Activated naive CD4-positive, alpha-beta T cell treated with anti-CD3 and anti-CD28 coated beads, Interleukin-2, amount 10 ng/mL, durations not matched to agents 7 days and 5 days (primary cell): Measurements from ENCODE around the gene ARMC9.

ENCODE experiments used
- CTCF ChIA-PET: fragments of 350-600 bp; sonication (Branson Sonifier 250); formaldehyde crosslinking; loops from one replicate; lab custom pipeline; 2021; ENCODE audit warnings: antibody characterized with exemption; lab: Charles Lee
- DNase-seq: peaks from one replicate; pipeline ENCODE4 v3.0.0-alpha.2; 2020
- H3K27ac Mint-ChIP-seq: one replicate; pipeline ENCODE4 v1.8.0; 2021; ENCODE audit warnings: mild to moderate bottlenecking, moderate library complexity, mixed read lengths
- H3K27me3 Mint-ChIP-seq: one replicate; pipeline ENCODE4 v1.8.0; 2021; ENCODE audit warnings: mild to moderate bottlenecking, mixed read lengths
- H3K36me3 Mint-ChIP-seq: one replicate; pipeline ENCODE4 v1.8.0; 2021; ENCODE audit warnings: mixed read lengths
- H3K4me1 Mint-ChIP-seq: one replicate; pipeline ENCODE4 v1.8.0; 2021; ENCODE audit warnings: mixed read lengths
- H3K4me3 Mint-ChIP-seq: one replicate; pipeline ENCODE4 v1.8.0; 2021; ENCODE audit warnings: mild to moderate bottlenecking, moderate library complexity, mixed read lengths
- H3K9me3 Mint-ChIP-seq: one replicate; pipeline ENCODE4 v1.8.0; 2021; ENCODE audit warnings: mixed read lengths

The ARMC9 gene, protein sequence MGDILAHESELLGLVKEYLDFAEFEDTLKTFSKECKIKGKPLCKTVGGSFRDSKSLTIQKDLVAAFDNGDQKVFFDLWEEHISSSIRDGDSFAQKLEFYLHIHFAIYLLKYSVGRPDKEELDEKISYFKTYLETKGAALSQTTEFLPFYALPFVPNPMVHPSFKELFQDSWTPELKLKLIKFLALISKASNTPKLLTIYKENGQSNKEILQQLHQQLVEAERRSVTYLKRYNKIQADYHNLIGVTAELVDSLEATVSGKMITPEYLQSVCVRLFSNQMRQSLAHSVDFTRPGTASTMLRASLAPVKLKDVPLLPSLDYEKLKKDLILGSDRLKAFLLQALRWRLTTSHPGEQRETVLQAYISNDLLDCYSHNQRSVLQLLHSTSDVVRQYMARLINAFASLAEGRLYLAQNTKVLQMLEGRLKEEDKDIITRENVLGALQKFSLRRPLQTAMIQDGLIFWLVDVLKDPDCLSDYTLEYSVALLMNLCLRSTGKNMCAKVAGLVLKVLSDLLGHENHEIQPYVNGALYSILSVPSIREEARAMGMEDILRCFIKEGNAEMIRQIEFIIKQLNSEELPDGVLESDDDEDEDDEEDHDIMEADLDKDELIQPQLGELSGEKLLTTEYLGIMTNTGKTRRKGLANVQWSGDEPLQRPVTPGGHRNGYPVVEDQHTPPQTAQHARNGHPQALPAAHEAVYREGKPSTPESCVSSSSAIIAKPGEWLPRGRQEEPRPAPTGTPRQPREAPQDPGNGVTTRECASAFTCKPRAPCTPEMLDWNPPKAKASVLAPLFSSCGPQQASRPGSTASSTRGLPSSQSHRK

DNA sequence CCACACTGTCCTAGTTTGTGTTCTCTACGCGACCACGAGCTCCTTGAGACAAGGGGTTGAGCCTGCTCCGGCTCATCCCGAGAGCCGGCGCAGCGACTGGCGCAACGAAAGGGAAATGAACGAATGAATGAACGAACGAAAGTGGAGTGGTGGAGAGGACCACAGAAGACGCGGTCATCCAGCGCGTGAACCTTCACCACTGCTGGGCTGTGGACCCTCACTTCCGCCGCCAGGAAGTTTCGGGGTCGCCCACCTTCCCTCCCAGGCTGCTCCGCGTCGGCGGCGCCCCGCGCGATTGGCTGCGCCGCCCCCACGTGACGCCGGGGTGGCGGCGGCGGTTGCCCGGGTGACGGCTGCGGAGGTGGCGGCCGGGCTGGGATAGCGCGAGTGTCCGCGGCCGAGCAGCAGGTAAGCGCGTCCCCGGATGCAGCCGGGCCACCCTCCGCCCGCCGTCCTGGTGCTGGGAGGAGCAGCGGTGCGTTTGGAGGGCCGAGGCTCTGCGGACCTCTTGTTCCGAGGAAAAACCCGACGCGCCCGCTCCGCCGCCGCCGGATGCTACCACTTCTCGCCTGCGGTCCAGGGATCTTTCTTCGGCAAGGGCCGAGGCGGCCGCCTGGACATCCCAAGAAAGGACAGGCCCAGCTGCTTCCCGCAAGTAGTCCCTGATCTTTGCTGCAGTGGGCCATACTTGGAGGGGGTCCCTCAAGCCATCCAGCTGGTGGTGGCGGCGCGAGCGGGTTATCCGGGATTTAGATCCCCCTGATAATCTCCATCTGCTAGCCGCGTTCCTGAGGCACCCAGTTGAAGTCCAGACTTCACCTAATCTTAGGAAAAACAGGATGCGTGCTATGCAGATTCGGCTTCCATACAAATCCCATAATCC, at the start of gene ARMC9:
TSS of gene ARMC9 (plus strand) at position 341 of the 883 bp plus-strand sequence. CDS start 7,608 bp downstream, outside the sequence.
- Mint-ChIP-seq H3K36me3 (no peaks in the 10 kb centered on the region), H3K9me3 (no peaks in the 10 kb centered on the region)
- CTCF ChIA-PET, result no interaction called here

DNA sequence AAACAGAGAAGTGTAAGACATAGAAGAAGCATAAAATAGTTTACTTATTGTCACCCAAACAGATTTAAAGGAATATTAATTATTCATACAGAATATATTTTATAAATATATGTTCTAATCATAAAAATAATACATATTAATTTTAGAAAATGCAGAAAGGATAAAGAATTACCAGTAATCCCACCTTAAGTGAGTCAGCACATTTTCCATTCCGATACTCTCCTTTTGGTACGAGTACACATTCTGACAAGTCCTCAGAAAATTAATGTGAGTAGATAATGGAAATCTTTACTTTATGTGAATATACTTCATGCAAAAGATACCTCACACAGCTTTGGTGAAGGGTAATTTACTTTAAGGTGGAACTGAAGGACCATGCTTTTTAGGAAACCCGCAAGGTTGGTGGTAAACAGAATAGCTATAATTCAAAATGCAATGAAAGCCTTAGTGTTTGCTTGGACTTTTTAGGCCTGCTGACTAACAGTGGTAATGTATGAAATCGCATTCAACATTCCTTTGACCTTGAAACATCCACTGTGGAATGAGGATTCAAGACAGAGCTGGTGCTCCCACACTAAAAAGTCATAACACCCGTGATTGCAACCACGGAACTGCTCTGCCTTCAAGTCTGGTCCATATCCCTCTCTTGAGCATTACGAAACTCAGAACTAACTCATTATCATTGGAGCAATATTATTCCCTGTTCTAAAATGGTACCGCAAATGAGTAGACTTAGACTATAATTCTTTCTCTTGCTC, 45.5 kb upstream of the ARMC9 start:
- CTCF ChIA-PET, result no interaction called here
- Mint-ChIP-seq H3K36me3 (peaks cover 28% of the 10 kb centered on the region), H3K27ac (no peak overlapping the region), H3K4me1 (no peaks in the 10 kb centered on the region), H3K4me3 (no peak overlapping the region), H3K9me3 (no peaks in the 10 kb centered on the region), H3K27me3 (no peaks in the 10 kb centered on the region)
- DNase-seq, result no peak

More for the DNA sequence above, at the start of gene ARMC9:
- Mint-ChIP-seq H3K27ac (no peak within 1 kb of the TSS), H3K4me1 (peaks cover 13% of the 10 kb centered on the region), H3K27me3 (peaks cover 73% of the 10 kb centered on the region), H3K4me3 (peak within 1 kb of the TSS; percentile 85)
- DNase-seq, result peak; percentile 83

DNA sequence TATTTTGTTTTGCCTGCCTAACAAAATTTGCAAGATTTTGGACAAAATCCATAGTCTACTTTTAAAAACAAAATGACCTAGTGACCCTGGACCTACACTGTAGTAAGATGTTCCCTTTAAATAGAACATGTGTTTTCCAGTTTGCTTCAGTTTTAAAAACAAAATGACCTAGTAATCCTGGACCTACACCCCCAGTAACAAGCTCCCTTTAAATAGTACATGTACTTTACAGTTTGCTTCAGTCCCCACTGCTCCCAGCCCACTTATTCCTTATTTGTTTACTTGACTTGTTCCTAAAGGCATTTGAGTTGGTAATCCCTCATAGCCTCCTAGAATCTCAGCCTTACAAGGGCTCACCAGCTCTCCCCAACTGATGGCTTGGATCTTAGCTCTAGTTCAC, 39.1 kb upstream of the ARMC9 start:
- CTCF ChIA-PET, result no interaction called here
- peaks cover 13% of the 10 kb centered on the region for H3K4me1 Mint-ChIP-seq
- H3K9me3 Mint-ChIP-seq, result no peaks in the 10 kb centered on the region
- H3K27me3 Mint-ChIP-seq, result no peaks in the 10 kb centered on the region
- H3K27ac Mint-ChIP-seq, result no peak overlapping the region
- H3K4me3 Mint-ChIP-seq, result no peak overlapping the region
- DNase-seq, result no peak
- H3K36me3 Mint-ChIP-seq, result peaks cover 19% of the 10 kb centered on the region

DNA sequence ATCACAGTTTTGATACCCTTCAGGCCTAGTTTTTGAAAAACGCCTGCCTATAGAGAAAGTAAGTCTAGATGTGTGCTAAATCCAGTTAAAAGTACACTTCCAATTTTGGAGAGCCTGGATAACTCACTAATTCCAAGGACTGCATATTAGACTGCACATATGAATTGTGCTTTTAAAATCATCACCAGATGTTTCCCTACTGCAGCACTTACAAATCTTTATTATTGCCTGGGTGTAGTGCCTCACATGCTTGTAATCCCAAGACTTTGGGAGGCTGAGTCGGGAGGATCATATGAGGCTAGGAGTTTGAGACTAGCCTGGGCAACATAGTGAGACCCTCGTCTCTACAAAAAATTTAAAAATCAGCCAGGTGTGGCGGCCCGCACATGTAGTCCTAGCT, 37.7 kb upstream of the ARMC9 start:
- CTCF ChIA-PET, result no interaction called here
- H3K36me3 Mint-ChIP-seq, result peaks cover 17% of the 10 kb centered on the region

DNA sequence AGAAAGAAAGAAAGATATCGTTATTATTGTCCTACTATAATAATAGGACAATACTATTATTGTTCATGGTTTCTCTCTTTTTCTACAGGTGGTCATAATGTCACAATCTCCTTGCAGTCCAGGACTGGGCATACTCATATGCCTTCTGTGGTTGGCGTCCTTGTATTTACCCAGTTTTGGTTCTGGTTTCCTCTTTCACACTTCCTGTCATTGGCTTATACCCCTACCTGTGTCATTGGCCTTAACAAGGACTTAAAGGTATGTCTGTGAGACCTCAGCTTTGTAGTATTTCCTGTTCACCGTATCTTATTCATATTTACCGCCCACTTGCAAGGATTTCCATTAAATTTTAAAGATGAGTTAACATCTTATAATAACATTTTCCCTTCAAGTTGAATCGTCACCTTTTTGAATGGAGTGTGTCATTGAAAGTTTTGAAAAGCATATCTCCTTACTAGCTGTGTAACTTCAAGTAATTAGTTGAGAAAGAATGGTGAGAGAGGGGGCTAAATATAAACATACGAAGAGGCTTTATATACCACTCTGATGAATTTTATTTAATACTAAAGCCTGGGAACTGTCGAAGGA, 37.1 kb upstream of the ARMC9 start:
- H3K9me3 Mint-ChIP-seq, result no peaks in the 10 kb centered on the region
- H3K4me1 Mint-ChIP-seq, result peaks cover 13% of the 10 kb centered on the region
- H3K27ac Mint-ChIP-seq, result no peak overlapping the region
- H3K27me3 Mint-ChIP-seq, result no peaks in the 10 kb centered on the region
- H3K36me3 Mint-ChIP-seq, result peaks cover 16% of the 10 kb centered on the region
- no peak for DNase-seq
- CTCF ChIA-PET, result no interaction called here
- no peak overlapping the region for H3K4me3 Mint-ChIP-seq

More for the DNA sequence above, 37.7 kb upstream of the ARMC9 start:
- Mint-ChIP-seq H3K27me3 (no peaks in the 10 kb centered on the region), H3K27ac (no peak overlapping the region), H3K4me3 (no peak overlapping the region), H3K4me1 (peaks cover 13% of the 10 kb centered on the region), H3K9me3 (no peaks in the 10 kb centered on the region)
- DNase-seq, result no peak

DNA sequence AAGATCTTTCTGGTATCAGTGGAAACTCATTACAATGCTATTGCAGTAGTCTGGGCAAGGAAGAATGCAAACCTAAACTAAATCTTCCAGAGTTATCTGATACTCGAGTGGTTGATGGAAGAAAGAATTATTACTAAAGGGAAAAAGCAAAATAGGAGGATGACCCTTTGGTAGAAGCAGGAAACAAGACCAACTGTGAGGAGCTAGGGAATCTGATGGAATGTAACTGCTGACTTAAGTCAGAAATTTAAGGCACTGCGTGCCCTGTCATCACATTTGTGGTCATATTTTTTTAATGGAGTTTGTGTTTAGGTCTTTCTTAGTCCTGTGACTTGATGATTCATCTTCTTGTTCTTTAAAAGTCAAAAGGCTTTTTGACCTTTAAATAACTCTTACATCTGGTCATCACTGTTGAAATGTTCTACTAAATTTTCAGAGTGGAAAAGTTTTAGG, 36.5 kb upstream of the ARMC9 start:
- no peaks in the 10 kb centered on the region for H3K27me3 Mint-ChIP-seq
- peaks cover 18% of the 10 kb centered on the region for H3K36me3 Mint-ChIP-seq
- H3K27ac Mint-ChIP-seq, result no peak overlapping the region
- peaks cover 13% of the 10 kb centered on the region for H3K4me1 Mint-ChIP-seq
- no peak for DNase-seq
- H3K4me3 Mint-ChIP-seq, result no peak overlapping the region
- H3K9me3 Mint-ChIP-seq, result no peaks in the 10 kb centered on the region
- CTCF ChIA-PET, result no interaction called here

DNA sequence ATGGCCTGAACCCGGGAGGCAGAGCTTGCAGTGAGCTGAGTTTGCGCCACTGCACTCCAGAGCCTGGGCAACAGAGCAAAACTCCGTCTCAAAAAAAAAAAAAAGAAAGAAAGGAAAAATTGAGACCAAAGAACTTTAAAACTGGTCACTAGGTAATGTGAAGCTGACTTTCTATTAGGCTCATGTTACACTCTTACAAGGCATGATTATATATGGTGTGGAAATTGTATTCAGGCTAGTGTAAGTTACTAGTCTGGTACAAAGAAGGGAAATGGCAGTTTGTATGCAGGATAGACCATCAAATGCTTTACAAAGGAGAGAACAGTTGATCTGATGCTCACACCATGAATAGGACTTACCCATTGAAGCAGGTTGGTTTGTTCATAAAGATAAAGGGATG, 35.4 kb upstream of the ARMC9 start:
- H3K4me3 Mint-ChIP-seq, result no peak overlapping the region
- no peak overlapping the region for H3K27ac Mint-ChIP-seq
- no peaks in the 10 kb centered on the region for H3K27me3 Mint-ChIP-seq
- CTCF ChIA-PET, result no interaction called here
- no peaks in the 10 kb centered on the region for H3K9me3 Mint-ChIP-seq
- DNase-seq, result no peak
- H3K36me3 Mint-ChIP-seq, result peaks cover 25% of the 10 kb centered on the region
- H3K4me1 Mint-ChIP-seq, result peaks cover 13% of the 10 kb centered on the region

DNA sequence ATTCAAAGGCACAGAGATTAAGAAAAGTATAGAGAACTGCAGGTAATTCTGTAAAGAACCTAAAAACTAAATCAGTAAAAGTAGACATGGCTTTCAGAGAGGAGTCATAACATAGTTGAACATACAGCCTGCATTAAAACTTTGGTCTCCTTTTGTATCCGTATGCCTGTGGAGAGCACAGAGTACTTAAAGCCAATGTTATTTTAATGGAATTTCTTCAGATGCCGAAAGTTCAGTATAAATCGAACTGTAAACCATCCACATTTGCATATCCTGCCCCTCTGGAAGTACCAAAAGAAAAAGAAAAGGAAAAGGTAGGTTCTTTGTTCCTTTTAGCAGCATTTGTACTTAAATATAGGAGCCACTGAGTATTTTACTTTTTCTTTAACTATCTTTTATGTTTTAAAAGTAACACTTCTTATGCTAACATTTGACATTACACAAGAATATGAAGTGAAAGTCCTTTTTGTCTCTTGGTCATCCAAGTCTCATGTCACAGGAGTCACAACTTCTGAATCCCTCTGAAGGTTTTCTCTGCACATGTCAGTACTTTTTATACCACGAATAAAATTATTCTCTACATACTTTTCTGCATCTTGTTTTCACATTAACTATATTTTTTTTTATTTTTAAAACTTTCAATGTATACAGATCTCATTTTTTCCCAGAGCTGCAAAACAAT, 34.9 kb upstream of the ARMC9 start:
- no peaks in the 10 kb centered on the region for H3K9me3 Mint-ChIP-seq
- H3K36me3 Mint-ChIP-seq, result peaks cover 27% of the 10 kb centered on the region
- H3K27me3 Mint-ChIP-seq, result no peaks in the 10 kb centered on the region
- no peak for DNase-seq
- H3K27ac Mint-ChIP-seq, result no peak overlapping the region
- CTCF ChIA-PET, result no interaction called here
- H3K4me3 Mint-ChIP-seq, result no peak overlapping the region
- H3K4me1 Mint-ChIP-seq, result peaks cover 13% of the 10 kb centered on the region

DNA sequence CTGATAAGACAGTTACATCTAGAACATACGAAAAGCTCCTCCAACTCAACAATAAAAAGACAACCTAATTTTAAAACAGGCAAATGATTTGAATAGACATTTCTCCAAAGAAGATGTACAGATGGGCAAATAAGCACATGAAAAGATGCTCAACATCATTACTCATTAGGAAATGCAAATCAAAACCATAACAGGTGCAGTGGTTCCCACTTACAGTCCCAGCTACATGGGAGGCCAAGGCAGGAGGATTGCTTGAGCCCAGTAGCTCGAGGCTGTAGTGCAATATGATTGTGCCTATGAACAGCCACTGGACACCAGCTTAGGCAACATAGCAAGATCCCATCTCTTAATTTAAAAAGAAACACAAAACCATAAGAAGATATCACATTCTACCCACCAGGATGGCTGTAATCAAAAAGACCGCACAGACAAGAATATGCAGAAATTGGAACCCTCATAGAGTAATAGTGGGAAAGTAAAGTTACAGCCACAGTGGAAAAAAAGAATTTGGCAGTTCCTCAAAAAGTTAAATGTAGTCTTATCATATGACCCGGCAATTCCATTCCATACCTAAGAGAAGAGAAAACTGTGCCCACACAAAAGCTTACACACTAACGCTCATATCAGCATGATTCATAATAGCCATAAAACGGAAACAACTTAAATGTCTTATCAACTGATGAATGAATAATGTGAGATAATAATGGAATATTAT, 30.5 kb upstream of the ARMC9 start:
- Mint-ChIP-seq H3K27me3 (no peaks in the 10 kb centered on the region), H3K36me3 (peaks cover 35% of the 10 kb centered on the region)
- CTCF ChIA-PET, result no interaction called here

DNA sequence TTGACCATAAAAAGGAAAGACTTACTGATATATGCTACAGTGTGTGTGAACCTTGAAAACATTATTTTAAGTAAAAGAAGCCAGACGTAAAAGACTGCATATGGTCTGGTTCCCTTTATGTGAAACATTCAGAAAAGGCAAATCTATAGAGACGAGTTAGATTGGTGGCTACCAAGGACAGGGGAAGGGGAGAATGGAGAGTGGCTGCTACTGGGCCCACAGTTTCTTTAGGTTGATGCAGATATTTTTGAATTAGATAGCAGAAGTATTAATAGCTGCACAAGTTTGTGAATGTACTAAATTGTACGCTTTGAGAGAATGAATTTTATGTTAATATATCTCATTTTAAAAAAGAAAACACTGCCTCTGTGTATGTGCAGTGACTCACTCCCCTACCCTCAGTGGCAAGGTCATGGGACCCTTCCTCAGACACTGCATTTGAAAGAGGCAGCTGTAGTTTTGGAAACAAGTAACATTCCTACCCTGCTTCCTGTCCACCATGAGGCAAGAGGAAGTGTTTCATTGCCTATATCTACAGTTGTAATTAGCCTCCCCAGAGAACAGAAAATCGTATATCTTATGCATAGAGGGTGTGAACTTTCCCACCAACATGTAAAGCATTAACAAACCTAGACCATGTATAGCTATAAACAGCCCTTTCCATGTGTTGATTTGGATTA, 29.8 kb upstream of the ARMC9 start:
- H3K9me3 Mint-ChIP-seq, result no peaks in the 10 kb centered on the region
- no peak overlapping the region for H3K4me3 Mint-ChIP-seq
- CTCF ChIA-PET, result no interaction called here

More for the DNA sequence above, 30.5 kb upstream of the ARMC9 start:
- Mint-ChIP-seq H3K9me3 (no peaks in the 10 kb centered on the region), H3K4me3 (no peak overlapping the region), H3K4me1 (no peaks in the 10 kb centered on the region), H3K27ac (no peak overlapping the region)
- no peak for DNase-seq

DNA sequence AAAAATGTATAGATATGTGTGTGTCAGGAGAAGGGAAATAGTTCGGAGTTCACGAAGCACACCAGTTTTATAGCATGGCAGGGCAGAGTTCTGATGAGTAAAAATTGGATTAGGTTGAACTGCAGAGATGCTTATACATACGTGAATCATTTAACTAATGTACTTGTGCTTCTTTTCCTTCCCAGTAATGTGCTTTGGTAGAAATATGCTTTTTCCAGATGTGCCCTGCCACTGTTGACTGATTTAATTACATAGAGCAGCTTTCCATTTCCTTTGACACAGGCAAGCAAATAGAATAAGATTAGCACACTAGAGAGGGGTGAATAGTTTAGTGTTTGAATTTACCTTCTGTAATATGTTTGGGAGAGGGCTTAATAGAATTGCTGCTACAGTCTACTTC, 28.9 kb upstream of the ARMC9 start:
- Mint-ChIP-seq H3K36me3 (peaks cover 35% of the 10 kb centered on the region), H3K27me3 (no peaks in the 10 kb centered on the region), H3K9me3 (no peaks in the 10 kb centered on the region), H3K27ac (no peak overlapping the region), H3K4me3 (no peak overlapping the region), H3K4me1 (no peaks in the 10 kb centered on the region)
- CTCF ChIA-PET, result no interaction called here
- DNase-seq, result no peak

More for the DNA sequence above, 29.8 kb upstream of the ARMC9 start:
- Mint-ChIP-seq H3K4me1 (no peaks in the 10 kb centered on the region), H3K27me3 (no peaks in the 10 kb centered on the region), H3K36me3 (peaks cover 35% of the 10 kb centered on the region), H3K27ac (no peak overlapping the region)
- DNase-seq, result no peak

DNA sequence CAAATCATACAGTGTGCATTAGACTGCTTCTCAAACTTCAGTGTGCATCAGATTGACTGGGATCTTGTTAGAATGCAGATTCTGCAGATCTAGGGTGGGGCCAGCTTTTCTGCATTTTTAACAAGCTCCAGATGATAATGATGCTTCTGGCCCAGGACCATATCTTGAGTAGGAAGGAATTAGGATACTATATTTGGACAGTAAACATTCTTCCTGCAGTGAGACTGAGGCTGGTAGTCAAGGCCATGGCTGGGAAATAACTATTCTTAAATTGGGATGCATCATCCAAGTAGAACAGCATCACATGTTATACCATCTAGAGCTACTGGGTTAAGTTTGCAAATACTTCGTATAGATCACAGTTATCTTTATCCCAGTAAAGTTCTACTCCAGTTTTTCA, 28.4 kb upstream of the ARMC9 start:
- CTCF ChIA-PET, result no interaction called here

More for the DNA sequence above, 28.4 kb upstream of the ARMC9 start:
- H3K27ac Mint-ChIP-seq, result no peak overlapping the region
- H3K9me3 Mint-ChIP-seq, result no peaks in the 10 kb centered on the region
- H3K36me3 Mint-ChIP-seq, result peaks cover 35% of the 10 kb centered on the region
- no peaks in the 10 kb centered on the region for H3K27me3 Mint-ChIP-seq
- no peak for DNase-seq
- no peak overlapping the region for H3K4me3 Mint-ChIP-seq
- H3K4me1 Mint-ChIP-seq, result no peaks in the 10 kb centered on the region
